HUES48 (cell line): Measurements from ENCODE around the gene TDRD12.
A peak's percentile ranks its signal among the peaks of the same experiment; 100 is the strongest.
"Not testable (repeated sequence)": the region's sequence is repeated elsewhere in the genome, so short reads cannot be mapped to it uniquely, and the experiment has no call there.

ENCODE experiments used
- H3K27ac ChIP-seq: one replicate; pipeline ENCODE4 v1.7.0; 2013; ENCODE audit warnings: low read depth, low read length, inconsistent platforms
- H3K27me3 ChIP-seq: 2 replicates; pipeline ENCODE4 v1.6.1; 2013; ENCODE audit warnings: mild to moderate bottlenecking, low read length; ENCODE audit not compliant: control insufficient read depth, insufficient read depth
- H3K36me3 ChIP-seq: 2 replicates; pipeline ENCODE4 v1.6.1; 2013; ENCODE audit warnings: low read length; ENCODE audit not compliant: control insufficient read depth, insufficient read depth
- H3K4me1 ChIP-seq: 2 replicates; pipeline ENCODE4 v1.6.1; 2013; ENCODE audit warnings: mild to moderate bottlenecking, low read length; ENCODE audit not compliant: control insufficient read depth, insufficient read depth
- H3K4me3 ChIP-seq: 2 replicates; pipeline ENCODE4 v1.5.1; 2013; ENCODE audit warnings: mild to moderate bottlenecking, low read depth, low read length
- H3K9ac ChIP-seq: 2 replicates; pipeline ENCODE4 v1.6.1; 2013; ENCODE audit warnings: mild to moderate bottlenecking, low read depth, low read length, moderate library complexity
- H3K9me3 ChIP-seq: 2 replicates; pipeline ENCODE4 v1.6.1; 2013; ENCODE audit warnings: low read length; ENCODE audit not compliant: control insufficient read depth, insufficient read depth

The TDRD12 gene

DNA sequence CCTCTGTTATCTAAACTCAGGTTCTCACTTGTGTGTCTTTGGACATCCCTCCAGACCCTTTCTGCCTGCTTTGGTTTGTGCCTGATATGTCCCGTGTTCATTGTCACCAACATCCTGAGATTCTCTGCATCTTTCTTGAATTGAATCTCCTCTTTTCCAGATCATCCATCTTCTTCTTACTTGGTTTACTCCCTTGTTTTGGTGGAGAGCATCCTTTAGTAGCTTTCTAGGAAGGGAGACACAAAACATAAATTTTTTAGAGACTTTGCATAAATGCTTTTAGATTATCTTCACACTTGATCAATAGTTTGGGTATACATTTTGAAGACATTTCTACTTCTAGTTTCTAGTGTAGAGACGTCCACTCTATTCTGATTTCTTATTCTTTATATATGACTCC is 61.7 kb downstream of the TDRD12 start:
- no peak overlapping the region for H3K9ac ChIP-seq
- H3K4me3 ChIP-seq = no peak overlapping the region
- H3K9me3 ChIP-seq = no peaks in the 10 kb centered on the region; the same call in 1 of the 2 replicates
- no peaks in the 10 kb centered on the region for H3K27me3 ChIP-seq
- H3K27ac ChIP-seq = no peak overlapping the region
- H3K4me1 ChIP-seq = peaks cover 9% of the 10 kb centered on the region
- no peaks in the 10 kb centered on the region for H3K36me3 ChIP-seq

DNA sequence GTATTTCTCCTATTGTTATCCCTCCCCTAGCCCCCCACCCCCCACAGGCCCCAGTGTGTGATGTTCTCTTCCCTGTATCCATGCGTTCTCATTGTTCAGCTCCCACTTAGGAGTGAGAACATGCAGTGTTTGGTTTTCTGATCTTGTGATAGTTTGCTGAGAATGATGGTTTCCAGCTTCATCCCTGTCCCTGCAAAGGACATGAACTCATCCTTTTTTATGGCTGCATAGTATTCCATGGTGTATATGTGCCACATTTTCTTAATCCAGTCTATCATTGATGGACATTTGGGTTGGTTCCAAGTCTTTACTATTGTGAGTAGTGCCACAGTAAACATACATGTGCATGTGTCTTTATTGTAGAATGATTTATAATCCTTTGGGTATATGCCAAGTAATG is 62.5 kb downstream of the TDRD12 start:
- not testable (repeated sequence) for H3K4me1 ChIP-seq, H3K27me3 ChIP-seq, H3K36me3 ChIP-seq, H3K4me3 ChIP-seq, H3K9ac ChIP-seq, H3K9me3 ChIP-seq, H3K27ac ChIP-seq

DNA sequence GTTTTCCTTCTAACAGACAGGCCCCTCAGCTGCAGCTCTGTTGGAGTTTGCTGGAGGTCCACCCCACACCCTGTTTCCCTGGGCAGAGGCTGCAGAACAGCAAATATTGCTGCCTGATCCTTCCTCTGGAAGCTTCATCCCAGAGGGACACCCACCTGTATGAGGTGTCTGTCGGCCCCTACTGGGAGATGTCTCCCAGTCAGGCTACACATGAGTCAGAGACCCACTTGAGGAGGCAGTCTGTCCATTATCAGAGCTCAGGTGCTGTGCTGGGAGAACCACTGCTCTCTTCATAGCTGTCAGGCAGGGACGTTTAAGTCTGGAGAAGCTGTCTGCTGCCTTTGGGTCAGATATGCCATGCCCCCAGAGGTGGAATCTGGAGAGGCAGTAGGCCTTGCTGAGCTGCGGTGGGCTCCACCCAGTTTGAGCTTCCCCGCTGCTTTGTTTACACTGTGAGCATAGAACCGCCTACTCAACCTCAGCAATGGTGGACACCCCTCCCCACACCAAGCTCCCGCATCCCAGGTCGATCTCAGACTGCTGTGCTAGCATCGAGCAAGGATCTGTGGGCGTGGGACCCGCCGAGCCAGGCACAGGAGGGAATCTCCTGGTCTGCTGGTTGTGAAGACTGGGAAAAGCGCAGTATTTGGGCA is 67.7 kb downstream of the TDRD12 start:
- not testable (repeated sequence) for H3K9ac ChIP-seq, H3K27me3 ChIP-seq, H3K4me1 ChIP-seq, H3K36me3 ChIP-seq, H3K4me3 ChIP-seq, H3K9me3 ChIP-seq
- peak overlapping the region; percentile 18 for H3K27ac ChIP-seq

DNA sequence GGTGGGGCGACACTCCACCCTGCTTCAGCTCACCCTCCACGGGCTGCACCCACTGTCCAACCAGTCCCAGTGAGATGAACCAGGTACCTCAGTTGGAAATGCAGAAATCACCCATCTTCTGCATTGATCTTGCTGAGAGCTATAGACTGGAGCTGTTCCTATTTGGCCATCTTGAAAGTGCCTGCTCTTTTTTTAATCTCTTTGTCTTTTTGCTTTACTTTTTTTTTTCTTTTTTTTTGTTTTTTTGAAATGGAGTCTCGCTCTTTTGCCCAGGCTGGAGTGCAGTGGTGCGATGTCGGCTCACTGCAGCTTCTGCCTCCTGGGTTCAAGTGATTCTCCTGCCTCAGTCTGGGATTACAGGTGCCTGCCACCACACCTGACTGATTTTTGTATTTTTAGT is 68.3 kb downstream of the TDRD12 start:
- not testable (repeated sequence) for H3K9ac ChIP-seq, H3K9me3 ChIP-seq, H3K27ac ChIP-seq, H3K36me3 ChIP-seq, H3K4me3 ChIP-seq, H3K4me1 ChIP-seq, H3K27me3 ChIP-seq

DNA sequence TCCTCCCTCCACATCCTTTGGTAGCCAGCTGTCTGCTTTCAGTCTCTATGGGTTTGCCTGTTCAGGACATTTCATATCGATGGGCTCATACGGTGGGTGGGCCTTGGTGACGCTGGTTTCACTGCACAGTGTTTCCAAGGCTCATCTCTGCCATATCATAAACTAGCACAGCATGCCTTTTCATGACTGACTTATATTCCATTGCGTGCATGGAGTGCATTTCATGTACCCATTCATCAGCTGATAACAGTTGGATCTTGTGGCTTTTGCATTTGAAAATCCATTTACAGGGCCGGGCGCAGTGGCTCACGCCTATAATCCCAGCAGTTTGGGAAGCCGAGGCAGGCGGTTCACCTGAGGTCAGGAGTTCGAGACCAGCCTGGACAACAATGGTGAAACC is 69.9 kb downstream of the TDRD12 start:
- H3K36me3 ChIP-seq = no peaks in the 10 kb centered on the region
- no peak overlapping the region for H3K4me3 ChIP-seq
- H3K27ac ChIP-seq = no peak overlapping the region
- H3K4me1 ChIP-seq = peaks cover 5% of the 10 kb centered on the region; the same call in 1 of the 2 replicates
- H3K27me3 ChIP-seq = no peaks in the 10 kb centered on the region
- no peak overlapping the region for H3K9ac ChIP-seq
- no peaks in the 10 kb centered on the region for H3K9me3 ChIP-seq

DNA sequence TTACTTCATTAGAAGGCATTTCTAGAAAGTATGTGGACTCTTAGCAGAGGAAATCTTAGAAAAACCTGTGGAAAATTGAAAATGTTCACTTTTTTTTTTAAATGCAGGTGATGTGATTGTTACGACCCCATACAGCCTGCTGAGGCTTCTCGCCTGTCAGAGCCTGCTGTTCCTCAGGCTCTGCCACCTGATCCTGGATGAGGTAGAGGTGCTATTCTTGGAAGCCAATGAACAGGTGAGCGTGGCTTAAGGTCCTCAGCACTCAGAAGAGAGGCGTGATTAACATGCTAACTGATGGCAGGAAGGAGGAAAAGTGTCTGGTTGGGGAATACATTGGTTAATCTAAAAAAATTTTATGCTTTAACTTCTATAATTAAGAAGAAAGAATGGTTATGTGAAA is 78.6 kb downstream of the TDRD12 start:
- H3K36me3 ChIP-seq = no peaks in the 10 kb centered on the region
- H3K4me1 ChIP-seq = peaks cover 3% of the 10 kb centered on the region; the same call in 1 of the 2 replicates
- no peak overlapping the region for H3K9ac ChIP-seq
- no peak overlapping the region for H3K4me3 ChIP-seq
- H3K27me3 ChIP-seq = no peaks in the 10 kb centered on the region
- H3K27ac ChIP-seq = no peak overlapping the region
- H3K9me3 ChIP-seq = no peaks in the 10 kb centered on the region

DNA sequence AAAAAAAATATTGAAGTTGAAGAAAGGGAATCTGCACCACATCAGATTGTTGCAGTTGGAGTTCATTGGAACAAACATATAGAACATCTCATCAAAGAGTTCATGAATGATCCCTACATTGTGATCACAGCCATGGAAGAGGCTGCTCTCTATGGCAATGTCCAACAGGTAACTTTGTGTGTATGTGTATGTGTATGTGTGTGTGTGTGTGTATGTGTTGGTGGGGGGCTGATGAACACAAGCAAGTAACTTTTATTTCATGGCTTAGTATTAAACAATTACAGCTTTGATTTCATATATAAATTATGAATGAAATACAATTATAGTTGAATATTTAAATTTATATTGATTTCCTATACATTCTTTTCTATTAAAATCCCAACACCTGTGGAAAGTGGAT is 80.6 kb downstream of the TDRD12 start:
- Histone ChIP-seq H3K4me1 (peaks cover 3% of the 10 kb centered on the region; the same call in 1 of the 2 replicates), H3K9ac (no peak overlapping the region), H3K36me3 (no peaks in the 10 kb centered on the region)

DNA sequence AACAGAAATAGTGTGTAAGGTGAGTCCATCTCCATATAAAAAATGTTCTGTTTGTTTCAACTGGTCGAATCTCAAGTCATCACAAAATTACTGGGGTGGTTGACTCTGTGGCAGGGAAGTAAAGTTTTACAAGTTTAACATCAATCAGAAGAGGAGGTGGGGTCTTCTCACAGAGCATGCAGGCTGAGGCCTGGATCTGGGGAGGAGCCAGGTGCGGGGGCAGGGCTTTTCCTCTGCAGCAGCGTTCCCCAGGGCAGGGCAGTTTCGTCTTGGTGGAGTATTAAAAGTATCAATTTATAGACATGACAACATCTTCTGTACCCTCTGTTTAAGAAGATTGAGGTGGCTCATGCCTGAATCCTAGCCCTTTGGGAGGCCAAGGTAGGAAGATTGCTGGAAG is 81.2 kb downstream of the TDRD12 start:
- no peaks in the 10 kb centered on the region for H3K36me3 ChIP-seq
- H3K9me3 ChIP-seq = no peaks in the 10 kb centered on the region
- no peaks in the 10 kb centered on the region for H3K27me3 ChIP-seq
- no peak overlapping the region for H3K27ac ChIP-seq
- no peak overlapping the region for H3K9ac ChIP-seq
- H3K4me3 ChIP-seq = no peak overlapping the region
- H3K4me1 ChIP-seq = peaks cover 3% of the 10 kb centered on the region; the same call in 1 of the 2 replicates

More for the DNA sequence above, 80.6 kb downstream of the TDRD12 start:
- Histone ChIP-seq H3K27me3 (no peaks in the 10 kb centered on the region), H3K9me3 (no peaks in the 10 kb centered on the region), H3K27ac (no peak overlapping the region), H3K4me3 (no peak overlapping the region)

DNA sequence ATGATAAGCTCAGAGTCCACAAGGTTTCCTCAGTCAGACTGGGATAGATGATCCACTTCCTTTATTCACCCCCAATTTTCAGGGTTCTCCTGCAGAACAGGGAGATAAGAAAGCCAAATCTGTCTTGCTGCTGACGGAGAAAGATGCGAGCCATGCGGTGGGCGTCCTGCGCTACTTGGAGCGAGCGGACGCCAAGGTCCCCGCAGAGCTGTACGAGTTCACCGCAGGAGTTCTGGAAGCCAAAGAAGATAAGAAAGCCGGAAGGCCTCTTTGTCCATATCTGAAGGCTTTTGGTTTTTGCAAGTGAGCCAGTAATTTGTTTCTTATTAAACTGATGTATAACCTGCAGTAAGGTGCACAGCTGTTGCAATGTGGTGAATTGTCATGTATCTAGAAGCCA is 83.3 kb downstream of the TDRD12 start:
- no peaks in the 10 kb centered on the region for H3K9me3 ChIP-seq
- no peak overlapping the region for H3K4me3 ChIP-seq
- H3K9ac ChIP-seq = no peak overlapping the region
- H3K36me3 ChIP-seq = no peaks in the 10 kb centered on the region
- H3K27ac ChIP-seq = no peak overlapping the region
- no peaks in the 10 kb centered on the region for H3K27me3 ChIP-seq
- peaks cover 3% of the 10 kb centered on the region; the same call in 1 of the 2 replicates for H3K4me1 ChIP-seq

DNA sequence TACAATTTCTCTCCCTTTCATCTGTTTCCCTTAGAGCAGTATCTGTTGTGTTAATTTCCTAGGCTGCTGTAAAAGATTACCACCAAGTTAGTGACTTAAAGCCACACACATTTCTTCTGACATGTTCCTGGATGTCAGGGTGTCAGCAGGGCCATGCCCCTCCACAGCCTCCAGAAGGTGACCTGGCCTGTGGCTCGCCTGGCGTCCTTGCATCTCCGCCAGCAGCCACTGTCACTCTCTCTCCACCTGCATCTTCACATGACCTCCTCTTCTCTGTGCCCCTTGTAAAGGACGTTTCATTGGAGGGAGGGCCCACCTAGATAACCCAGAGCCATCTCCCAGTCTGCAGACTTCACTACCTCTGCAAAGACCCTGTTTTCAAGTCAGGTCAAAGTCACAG is 88.7 kb downstream of the TDRD12 start:
- H3K36me3 ChIP-seq = no peaks in the 10 kb centered on the region
- H3K27me3 ChIP-seq = no peaks in the 10 kb centered on the region
- no peaks in the 10 kb centered on the region for H3K9me3 ChIP-seq
- H3K4me1 ChIP-seq = no peaks in the 10 kb centered on the region
- no peak overlapping the region for H3K4me3 ChIP-seq
- H3K9ac ChIP-seq = no peak overlapping the region
- no peak overlapping the region for H3K27ac ChIP-seq

DNA sequence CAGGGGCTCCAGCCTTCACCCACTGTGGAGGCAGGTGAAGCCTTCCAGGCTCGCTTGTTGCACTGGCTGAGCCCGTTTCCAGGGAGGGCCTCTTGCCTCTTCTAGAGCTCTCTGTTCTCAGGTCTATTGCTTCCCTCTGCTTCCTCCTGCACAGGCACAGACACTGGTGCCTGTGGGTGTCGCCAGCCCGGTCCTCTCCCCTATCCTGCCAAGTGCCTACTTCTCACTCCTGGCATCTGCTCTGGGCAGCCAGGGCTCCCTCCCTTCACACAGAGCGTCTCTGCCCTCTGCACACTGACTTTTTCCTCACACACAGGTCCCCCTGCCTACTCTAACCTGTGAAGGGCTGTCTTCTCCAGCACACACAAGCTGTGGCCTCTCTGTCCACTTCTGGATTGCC is 89.7 kb downstream of the TDRD12 start:
- H3K36me3 ChIP-seq = no peaks in the 10 kb centered on the region
- no peaks in the 10 kb centered on the region for H3K27me3 ChIP-seq
- no peak overlapping the region for H3K27ac ChIP-seq
- H3K4me3 ChIP-seq = no peak overlapping the region
- no peak overlapping the region for H3K9ac ChIP-seq
- no peaks in the 10 kb centered on the region for H3K9me3 ChIP-seq
- no peaks in the 10 kb centered on the region for H3K4me1 ChIP-seq
